RCC 7860 (cell line): Measurements from ENCODE around the gene MCL1.
A peak's percentile ranks its signal among the peaks of the same experiment; 100 is the strongest.

Experiments
- DNase-seq: peaks from one replicate; pipeline ENCODE4 v3.0.0-alpha.2; 2015; ENCODE audit warnings: low spot score
- FAIRE-seq: peaks from 2 replicates; lab custom pipeline; 2012; peaks lifted over from hg19 to GRCh38; lab: Jason Lieb, UNC

The MCL1 gene

DNA sequence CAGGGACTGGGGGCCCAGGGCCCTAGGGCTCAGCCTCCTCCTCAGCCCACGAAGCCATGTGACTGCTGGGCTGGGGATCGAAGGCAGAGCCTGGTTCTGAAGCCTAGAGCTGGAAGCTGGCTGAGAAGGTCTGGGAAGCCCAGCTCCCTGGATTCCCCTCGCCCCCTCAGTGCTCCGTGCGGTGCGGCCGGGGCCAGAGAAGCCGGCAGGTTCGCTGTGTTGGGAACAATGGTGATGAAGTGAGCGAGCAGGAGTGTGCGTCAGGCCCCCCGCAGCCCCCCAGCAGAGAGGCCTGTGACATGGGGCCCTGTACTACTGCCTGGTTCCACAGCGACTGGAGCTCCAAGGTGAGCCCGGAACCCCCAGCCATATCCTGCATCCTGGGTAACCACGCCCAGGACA is 21.1 kb downstream of the MCL1 start:
- no peak for DNase-seq
- no peak for FAIRE-seq

DNA sequence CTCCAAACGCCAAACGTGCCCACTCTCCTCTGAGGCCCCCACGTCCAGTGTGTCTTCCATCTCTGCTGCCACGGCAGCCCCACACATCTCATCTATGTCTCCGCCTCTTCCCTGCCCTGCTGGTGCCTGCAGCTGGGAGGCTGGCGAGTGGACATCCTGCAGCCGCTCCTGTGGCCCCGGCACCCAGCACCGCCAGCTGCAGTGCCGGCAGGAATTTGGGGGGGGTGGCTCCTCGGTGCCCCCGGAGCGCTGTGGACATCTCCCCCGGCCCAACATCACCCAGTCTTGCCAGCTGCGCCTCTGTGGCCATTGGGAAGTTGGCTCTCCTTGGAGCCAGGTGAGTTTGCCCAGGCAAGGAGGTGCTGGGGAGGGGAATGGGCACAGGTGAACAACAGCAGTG is 21.6 kb downstream of the MCL1 start:
- no peak for FAIRE-seq
- DNase-seq: no peak

DNA sequence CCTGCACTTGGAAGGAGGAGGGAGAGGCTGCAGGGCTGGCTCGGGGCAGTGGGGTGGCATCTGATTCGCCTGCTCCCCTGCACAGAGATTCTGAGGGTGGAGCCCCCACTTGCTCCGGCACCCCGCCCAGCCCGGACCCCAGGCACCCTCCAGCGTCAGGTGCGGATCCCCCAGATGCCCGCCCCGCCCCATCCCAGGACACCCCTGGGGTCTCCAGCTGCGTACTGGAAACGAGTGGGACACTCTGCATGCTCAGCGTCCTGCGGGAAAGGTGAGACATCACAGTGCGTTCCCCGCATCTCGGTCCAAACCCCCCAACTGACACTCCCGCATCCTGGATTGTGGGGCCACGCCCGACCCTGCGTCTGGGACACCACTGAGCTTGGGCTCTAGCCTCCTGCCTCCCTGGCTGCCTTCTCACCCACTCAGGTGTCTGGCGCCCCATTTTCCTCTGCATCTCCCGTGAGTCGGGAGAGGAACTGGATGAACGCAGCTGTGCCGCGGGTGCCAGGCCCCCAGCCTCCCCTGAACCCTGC is 22.3 kb downstream of the MCL1 start:
- DNase-seq (no peak), FAIRE-seq (no peak)

DNA sequence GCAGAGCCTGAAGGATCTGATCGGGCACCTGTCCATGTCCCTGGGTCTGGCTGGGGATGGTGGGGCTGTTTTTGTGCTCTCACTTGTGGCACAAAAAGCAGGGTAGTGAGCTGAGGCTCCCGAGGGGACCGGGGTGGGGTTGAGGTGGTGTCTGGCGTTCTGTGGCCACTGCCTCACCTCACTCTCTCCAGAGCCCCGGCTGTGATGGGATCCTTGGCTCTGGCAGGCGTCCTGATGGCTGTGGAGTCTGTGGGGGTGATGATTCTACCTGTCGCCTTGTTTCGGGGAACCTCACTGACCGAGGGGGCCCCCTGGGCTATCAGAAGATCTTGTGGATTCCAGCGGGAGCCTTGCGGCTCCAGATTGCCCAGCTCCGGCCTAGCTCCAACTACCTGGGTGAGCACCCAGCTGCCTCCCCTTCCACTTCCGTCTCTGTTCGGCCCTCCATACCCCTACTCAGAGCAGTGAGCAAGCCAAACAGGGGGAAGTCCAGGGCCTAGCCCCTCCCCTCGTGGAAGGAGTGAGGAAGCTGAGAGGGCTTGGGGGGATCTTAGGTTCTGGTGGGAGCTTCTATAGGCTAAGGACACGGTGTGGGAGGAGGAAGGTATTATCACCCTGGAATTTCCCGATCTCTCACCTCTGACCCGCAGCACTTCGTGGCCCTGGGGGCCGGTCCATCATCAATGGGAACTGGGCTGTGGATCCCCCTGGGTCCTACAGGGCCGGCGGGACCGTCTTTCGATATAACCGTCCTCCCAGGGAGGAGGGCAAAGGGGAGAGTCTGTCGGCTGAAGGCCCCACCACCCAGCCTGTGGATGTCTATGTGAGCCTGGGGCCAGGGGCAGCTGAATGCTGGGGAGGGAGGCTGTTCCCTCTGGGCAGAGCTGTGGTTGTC is 23.2 kb downstream of the MCL1 start:
- FAIRE-seq (no peak), DNase-seq (no peak)

DNA sequence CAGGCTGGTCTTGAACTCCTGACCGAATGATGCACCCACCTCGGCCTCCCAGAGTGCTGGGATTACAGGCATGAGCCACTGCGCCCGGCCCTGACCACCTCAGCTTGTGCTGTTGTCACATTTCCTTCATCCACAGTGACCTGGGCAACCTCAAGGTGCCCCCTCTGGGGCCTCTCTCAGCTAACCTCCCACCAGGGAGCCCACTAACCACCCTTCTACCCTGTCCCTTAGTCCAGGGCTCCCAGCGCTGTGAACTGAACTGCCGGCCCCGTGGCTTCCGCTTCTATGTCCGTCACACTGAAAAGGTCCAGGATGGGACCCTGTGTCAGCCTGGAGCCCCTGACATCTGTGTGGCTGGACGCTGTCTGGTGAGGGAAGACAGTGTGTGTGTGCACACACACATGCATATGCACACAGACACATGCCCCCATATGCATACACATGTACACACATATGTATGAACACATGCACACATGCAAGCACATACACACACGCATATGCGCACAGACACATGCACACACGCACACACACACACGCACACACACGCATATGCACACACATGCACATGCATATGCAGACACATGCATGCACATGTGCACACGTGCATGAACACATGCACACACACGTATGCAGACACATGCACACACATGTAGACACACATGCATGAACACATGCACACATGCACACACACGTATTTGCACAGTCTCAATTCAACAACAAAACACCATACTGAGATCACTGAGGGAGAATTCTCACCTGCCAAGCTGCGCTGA is 24.0 kb downstream of the MCL1 start:
- no peak for FAIRE-seq
- no peak for DNase-seq

- FAIRE-seq (no peak), DNase-seq (no peak)
Observed at GRCh38 chr1:150554086-150554452, 25.3 kb downstream of the MCL1 start.

DNA sequence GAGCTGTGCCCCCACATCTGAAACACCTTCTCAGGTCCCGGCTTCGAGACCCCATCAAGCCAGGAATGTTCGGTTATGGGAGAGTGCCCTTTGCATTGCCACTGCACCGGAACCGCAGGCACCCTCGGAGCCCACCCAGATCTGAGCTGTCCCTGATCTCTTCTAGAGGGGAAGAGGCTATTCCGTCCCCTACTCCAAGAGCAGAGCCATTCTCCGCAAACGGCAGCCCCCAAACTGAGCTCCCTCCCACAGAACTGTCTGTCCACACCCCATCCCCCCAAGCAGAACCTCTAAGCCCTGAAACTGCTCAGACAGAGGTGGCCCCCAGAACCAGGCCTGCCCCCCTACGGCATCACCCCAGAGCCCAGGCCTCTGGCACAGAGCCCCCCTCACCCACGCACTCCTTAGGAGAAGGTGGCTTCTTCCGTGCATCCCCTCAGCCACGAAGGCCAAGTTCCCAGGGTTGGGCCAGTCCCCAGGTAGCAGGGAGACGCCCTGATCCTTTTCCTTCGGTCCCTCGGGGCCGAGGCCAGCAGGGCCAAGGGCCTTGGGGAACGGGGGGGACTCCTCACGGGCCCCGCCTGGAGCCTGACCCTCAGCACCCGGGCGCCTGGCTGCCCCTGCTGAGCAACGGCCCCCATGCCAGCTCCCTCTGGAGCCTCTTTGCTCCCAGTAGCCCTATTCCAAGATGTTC is 25.9 kb downstream of the MCL1 start:
- DNase-seq: no peak
- FAIRE-seq: no peak

- DNase-seq (no peak), FAIRE-seq (no peak)
Observed at GRCh38 chr1:150552911-150553289, 26.5 kb downstream of the MCL1 start.

DNA sequence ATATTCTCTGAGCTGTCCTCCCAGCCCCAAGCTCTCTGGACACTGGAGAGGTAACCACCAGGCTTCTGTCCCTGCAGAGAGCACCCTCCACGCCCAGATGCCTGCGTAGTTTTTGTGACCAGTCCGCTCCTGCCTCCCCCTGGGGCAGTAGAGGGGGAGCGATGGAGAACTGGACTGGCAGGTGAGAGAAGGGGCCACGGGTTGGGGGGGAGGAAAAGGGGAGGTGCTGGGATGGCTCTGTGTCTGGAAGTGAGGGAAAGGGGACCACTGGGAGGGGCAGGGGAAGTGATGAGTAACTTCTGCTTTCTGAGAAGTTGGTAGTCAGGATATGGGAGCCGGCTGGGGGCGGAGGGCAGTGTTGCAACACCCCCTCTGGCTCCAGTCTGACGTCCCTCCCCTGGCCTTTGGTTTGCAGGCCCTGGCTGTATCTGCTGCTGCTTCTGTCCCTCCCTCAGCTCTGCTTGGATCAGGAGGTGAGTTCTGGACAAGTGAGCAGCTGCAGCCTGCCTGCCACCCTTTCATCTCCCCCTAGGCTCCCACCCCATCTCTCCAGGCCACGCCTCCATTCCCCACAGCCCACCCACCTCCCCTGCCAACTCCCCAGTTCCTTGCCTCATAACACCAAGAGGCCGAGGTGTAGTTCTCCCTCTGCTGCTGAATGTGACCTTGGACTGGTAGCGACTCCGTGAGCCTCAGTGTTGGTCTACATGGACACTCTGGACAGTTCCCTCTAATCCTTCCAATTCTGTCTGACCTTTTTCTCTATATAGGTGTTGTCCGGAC is 27.1 kb downstream of the MCL1 start:
- peak; percentile 50 for DNase-seq
- FAIRE-seq: no peak

DNA sequence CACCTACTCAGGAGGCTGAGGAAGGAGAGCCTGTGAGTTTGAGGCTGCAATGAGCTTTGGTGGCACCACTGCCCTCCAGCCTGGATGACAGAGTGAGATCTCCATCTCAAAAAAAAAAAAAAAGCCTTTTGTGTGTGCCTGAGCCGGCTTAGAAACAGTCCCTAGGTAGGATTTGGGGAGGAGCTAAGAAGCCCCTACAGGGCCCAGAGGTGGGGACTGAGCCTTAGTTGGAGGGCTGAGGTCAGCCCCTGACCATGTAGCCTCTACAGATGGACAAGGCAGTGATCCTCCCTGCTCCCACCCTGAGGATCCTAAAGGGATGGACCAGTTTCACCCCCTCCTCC is 27.7 kb downstream of the MCL1 start:
- DNase-seq (no peak), FAIRE-seq (no peak)

DNA sequence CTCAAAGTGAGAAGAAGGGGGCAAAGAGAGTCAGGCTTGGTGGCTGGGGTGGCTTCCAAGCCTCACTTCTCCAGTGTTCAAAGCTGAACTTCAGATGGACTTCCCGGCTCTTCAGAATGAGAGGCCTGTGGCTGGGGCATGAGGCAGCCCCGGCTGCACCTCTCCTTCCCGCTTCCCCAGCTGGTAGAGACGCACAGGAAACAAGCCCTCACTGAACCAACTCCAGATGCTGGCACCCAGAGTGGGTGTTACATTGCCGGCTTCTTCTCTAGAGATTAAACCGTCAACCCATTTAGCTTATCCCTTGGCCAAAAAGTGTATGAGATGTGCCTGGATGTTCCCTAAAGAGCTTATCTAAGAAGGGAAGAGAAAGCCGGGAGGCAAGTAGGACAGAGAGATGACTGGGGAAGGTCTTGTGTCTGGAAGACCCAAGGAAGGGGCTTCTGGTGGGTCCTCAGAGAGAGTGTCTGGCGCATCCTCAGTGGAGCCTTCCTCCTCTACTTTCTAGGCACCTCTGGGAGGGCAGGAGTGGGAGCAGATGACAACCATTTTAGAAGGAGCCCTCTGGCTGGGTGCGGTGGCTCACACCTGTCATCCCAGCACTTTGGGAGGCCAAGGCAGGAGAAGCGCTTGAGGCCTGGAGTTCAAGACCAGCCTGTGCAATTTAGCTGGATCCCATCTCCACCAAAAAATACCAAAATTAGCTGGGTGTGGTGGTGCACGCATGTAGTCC is 28.2 kb downstream of the MCL1 start:
- FAIRE-seq (no peak), DNase-seq (no peak)

GRCh38 chr1:150550222-150551050 is 29.0 kb downstream of the MCL1 start:
- no peak for FAIRE-seq
- no peak for DNase-seq

DNA sequence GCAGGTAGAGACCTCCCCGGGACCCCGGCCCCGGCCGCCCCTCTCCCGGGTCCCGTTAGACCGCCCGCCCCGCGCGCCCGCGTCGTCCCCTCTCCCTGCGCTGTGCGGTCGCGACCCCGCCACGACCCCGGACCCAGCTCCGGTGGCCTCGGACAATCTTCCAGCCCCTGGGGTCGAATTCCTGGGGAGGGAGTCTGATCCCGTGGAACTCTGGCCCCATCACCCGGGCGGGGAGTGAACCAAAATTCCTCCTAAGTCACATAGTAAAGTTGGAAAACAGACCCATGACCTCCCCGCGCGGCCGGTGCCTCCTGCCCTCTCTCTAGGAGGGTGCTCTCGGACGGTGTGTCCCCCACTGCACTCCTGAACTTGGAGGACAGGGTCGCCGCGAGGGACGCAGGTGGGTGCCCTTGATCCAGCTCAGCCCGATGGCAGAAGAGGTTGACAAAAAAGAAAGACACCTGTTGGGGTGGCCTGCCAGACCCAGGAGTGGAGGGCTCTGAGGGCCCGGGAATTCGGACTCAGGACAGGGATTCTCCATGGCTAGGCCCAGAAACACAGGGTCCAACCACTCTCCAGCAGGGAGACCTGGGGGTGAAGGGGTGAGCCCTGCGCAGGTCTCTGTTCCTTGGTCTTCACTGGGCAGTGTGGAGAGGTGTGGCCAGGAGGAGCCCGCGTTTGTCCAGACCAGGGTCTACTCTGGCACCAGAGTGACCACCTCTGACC is 29.8 kb downstream of the MCL1 start:
- no peak for DNase-seq
- no peak for FAIRE-seq

GRCh38 chr1:150548632-150549495 is 30.5 kb downstream of the MCL1 start, which contains the start of gene ADAMTSL4:
Gene ADAMTSL4, plus strand, starts transcription at chr1:150549408. Its CDS starts 2,881 bp downstream, at chr1:150552289.
- peak; percentile 52 for DNase-seq
- no peak for FAIRE-seq

- FAIRE-seq (no peak), DNase-seq (no peak)
Observed at GRCh38 chr1:150548324-150548631, 31.1 kb downstream of the MCL1 start.

DNA sequence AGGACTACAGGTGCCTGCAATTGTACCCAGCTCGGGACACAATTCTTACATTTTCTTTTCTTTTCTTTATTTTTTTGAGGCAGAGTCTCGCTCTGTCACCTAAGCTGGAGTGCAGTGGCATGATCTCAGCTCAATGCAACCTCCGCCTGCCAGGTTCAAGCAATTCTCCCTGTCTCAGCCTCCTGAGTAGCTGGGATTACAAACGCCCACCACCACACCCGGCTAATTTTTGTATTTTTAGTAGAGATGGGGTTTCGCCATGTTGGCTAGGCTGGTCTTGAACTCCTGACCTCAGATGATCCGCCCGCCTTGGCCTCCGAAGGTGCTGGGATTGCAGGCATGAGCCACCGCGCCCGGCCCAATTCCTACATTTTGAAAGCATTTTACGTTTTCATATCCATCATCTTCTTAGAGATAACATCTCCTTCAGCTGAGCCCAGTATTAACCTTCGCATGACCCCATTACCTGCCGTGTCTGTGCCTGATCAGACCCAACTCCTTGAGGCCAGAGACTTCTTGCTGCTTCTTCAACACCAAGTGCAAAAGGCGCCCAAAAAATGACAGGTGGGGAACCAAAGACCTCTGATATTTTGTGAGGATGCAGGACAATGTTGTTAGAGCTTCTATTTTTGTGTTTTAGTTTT is 33.0 kb downstream of the MCL1 start:
- FAIRE-seq (no peak), DNase-seq (no peak)

DNA sequence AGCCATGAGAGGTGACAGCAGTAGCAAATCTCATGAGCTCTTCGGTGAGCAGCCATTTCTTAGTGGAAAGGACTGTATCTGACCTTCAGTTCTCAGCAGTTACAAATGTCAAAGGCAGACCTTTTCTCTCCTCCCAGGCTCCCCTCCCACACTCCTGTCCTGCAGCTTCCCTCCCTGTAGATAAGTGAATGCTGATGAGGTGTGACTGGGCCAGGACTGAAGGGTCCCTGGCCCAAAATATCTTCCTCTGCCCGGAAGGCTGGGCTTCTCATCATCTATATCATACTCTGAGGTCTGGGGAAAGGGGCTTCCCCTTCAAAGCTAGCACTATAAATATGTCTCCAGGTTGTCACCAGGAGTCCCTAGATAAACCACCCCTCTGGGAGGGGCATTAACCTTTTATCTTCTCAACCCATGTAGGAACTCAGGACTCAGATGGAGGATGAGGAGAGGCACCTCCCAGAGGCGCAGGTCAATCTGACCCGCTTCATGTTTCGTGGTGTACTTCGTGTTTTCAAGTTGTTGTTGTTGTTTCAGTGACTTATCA is 33.9 kb downstream of the MCL1 start:
- DNase-seq (no peak), FAIRE-seq (no peak)
